ENCODE measurements around the gene MSX2.
A peak's percentile ranks its signal among the peaks of the same experiment; 100 is the strongest.
"Not testable (repeated sequence)": the region's sequence is repeated elsewhere in the genome, so short reads cannot be mapped to it uniquely, and the experiment has no call there.

MSX2 gene

DNA sequence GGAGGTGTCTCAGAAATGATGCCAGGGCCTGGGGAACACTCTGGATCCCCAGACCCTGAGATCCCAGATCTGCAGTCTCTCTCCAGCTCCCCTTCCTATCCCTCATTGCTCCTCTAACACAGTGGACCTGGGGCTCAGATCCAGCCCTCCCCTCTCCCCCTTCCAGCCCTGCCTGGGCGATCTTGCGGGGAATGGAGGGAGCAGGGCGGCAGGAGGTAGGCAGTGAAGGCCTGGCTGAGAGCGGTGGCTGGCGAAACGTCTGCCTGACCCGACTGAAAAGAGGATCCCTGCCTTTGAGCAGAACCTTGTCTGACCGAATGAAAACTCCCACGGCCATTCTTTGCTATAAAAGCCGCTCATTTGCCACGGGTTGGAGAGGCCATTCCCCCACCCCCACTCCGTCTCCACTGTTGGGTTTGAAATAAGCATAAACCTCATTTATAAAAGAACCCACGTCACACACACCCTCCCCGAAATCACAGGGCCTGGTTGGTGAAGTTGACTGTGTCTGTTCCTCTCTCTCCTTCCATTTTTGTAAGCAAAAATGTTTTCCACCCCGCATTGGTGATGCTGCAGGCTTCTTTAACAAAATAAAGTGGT is 8.8 kb downstream of the MSX2 start:
- no peak for DNase-seq (ENCODE audit: low spot score)

DNA sequence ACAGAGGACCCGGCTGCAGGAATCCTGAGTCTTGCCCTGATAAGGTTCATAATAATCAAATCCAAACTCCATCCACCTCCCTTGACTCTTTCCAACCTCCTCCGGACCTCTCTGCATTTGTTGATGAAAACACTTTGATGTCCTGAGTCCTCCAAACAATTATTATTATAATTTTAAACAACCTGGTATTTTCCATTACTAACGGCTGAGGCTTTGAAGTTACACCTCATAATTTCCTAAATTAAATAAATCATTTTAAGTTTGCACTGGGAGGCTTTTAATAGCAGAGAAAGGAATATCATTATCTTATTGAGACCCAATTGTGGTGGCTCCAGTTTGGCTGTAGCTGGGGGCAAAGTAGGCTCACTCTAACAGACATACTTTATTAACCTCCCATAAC is 9.5 kb downstream of the MSX2 start:
- DNase-seq (ENCODE audit: low spot score) = no peak

DNA sequence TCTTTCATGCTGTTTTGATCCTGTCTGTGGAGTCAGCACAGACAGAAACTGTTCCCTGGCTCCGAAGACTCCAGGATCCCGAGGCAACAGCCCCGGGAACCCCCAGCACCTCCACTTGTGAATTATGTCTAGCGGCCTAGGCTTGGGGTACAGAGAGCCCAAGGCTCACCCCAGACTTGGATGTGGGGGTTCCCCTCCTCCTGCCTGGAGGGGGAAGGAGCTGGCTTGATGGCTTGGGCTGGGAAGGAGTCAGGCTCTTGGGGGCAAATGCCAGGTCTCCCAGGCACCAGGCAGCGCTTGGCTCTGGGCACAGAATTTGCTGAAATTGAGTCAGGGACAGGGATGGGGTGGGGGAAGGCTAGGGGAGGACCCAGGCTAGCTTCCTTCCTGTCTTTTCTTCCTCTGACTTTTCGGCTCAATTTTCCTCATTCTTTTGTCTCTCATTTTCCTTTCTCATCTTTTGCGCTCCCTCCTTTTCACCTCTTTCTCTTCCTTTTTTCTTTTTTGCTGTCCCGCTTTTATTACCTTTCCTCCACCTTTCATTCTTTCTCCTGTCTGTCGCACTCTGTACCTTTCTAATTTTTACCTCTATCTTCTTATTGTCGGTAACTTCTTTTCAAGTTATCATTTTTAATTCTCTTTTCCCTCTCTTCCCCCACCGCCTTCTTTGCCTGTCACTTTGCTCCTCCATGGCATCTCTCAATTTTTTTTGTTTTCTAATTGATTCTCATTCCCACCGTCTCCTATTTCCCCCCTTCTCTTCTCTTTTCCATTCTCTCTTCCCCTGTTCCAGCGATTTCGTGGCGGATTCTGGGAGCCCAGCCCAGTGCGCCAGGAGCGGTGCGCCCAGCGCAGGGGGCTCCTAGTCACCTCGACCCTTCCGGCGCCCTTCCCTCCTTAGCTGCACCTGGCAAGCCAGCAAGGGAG is 10.5 kb downstream of the MSX2 start:
- no peak for DNase-seq (ENCODE audit: low spot score)

DNA sequence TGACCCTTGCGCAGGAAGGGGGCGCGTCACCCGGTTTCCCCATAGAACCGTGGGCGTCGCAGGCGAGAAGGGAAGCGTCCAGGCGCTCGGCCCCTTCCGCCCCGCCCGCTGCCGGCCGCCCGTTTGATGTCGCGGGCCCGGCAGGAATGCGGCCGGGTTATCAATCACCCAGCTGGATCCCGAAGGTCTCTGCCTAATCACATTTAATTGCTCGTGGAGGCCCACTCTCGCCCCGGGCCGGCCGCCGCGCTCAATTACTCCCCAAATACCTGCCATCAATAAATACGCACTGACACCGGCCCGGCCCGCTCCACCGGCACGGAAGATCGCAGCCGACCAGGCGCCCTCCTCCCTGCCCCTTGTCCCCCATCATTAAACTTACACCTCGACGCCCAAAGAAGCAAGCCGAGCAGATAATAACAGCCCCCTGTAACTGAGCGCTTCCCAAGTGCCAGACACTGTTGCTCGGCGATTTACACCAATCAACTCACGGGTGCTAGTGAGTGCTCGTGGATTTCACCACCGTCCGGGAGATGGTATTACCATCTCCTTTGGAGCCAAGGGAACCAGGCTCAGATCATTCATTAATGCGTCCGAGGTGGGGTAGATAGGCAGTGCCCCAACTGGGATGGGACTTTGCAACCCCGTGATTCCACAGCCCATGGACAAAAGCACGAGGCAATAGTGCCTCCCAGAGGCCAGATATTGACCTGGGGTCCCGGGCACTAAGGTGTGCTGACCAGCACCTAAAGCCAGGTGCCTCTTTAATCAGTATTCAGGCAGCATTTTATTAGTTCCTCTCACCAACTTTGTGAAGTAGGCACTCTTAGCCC is 11.3 kb downstream of the MSX2 start:
- peak; percentile 36 for DNase-seq (ENCODE audit: low spot score)

DNA sequence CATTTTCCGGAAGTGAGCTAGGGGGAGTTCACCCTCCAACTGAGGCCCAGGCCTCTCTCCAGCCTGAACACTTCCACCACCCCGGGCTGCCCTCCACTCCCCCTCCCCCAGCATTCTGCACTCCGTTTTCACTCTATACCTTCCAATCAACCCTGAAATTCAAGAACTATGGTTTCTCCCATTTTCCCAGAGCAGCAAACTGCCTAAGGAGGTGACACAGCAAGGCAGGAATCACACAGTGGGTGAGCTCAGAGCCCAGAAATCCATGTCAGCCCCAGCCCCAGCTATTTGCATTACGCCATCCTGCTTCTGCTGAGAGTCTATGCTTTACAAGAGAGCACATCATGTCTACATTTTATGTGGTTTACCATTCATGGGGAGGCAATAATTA is 11.9 kb downstream of the MSX2 start:
- no peak for DNase-seq (ENCODE audit: low spot score)

DNA sequence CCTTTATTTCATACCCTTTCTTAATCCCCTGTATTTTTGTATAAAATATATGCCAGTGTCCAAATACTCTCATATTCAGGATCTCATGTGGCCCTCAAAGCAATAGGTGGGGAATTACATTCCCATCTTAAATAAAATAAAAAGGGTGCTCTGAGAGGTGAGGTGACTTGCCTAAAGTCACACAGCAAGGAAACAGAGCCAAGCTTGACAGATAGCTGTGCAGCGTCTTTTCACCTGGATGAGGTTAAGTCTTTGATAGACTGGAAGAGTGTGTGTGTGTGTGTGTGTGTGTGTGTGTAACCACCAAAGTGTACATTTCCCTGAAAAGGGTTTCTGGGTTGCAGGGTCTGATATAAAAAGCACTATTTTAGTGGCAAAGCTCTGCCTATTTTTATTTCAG is 12.4 kb downstream of the MSX2 start:
- DNase-seq (ENCODE audit: low spot score) = no peak

DNA sequence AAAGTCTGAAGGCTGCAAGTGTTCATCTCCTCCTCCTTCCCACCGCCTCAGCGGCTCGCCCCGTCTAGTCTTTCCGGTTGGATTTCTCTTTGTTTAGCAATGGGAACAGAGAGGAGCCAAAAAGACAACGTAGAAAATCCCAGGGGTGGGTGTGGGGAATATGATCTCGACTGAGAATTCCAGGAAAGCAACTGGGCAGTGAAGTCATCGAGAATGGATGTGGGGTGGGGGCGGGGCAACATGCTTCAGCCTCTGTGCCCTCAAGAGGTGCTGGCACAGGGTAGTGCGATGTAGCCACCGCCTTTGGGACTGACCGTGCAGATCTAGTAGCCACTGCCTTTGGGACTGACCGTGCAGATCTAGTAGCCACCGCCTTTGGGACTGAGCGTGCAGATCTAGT is 12.9 kb downstream of the MSX2 start:
- DNase-seq (ENCODE audit: low spot score) = no peak

DNA sequence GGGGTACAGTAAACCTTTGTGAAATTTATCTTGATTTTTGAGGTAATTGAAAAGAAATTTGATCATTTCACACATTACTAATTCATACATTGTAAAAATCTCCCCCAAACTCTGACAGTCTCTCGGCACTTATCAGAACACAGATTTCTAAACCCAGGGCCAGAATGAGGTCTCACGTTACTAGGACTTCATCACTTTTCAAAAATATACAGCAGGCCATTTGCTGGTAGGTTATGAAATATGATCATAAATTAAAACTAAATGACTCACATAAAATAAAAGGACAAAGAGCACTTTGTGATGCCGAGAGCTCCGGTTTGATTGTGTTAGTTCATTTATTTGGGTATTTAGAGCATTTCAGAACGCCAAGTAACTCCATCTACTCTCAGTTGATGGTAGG is 17.0 kb downstream of the MSX2 start:
- no peak for DNase-seq (ENCODE audit: low spot score)

DNA sequence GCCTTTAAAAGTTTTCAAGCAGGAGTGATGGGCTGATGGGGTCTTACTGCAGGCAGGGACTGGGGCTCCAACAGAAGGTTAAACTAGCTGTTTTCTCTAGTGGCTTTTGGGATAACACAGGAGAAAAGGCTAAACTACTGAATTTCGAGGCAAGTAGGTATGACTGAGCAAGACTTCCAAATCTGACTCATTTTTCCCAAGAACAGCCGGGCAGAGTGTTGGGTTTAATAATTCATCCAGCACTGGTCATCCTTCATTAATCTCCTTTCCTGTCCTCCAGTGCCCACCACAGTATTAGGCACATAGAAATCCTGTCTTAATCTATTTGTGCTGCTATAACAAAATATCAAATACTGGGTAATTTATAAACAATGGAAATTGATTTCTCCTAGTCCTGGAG is 20.5 kb downstream of the MSX2 start:
- no peak for DNase-seq (ENCODE audit: low spot score)

DNA sequence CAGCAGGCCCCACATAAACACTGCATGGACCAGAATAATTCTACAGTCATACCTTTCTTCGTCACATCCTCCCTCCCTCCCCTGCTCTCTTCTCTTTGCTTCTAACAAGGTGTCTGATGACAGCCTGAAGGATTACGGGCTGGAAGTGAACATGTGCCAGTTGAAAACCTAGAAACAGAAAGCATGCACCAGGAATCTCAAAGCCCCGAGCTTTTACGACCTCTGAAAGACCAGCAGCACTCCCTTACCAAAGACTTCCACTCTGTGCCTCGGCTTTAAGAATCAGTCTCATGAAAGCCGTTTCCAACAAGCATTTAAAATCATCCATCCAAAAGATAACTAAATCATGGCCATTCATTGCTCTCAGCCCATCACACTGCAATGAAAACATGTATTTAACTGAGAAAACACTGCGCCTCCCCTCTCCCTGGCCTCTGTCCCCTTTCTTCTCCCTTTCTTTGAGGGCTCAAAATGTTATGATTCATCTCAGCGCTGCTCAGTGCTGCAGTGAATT is 21.3 kb downstream of the MSX2 start:
- no peak for DNase-seq (ENCODE audit: low spot score)

DNA sequence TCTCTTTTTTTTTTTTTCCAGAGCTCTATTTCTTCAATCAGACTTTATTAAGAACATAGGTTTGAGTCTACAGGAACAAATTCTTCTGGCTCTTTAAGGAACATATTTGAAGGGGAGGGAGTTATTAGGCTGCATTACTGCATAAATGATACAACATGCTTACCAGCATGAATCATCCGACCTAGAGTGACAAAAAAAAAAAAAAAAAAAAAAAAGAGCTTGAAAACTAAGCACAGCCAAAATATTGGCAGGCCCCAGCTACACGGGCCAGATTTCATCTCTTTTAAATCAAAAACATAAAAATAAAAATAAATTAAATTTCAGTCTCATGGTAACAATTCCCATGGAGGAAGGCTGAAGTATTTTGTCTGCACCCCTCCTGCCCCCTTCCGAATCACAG is 26.3 kb downstream of the MSX2 start:
- DNase-seq (ENCODE audit: low spot score) = no peak

DNA sequence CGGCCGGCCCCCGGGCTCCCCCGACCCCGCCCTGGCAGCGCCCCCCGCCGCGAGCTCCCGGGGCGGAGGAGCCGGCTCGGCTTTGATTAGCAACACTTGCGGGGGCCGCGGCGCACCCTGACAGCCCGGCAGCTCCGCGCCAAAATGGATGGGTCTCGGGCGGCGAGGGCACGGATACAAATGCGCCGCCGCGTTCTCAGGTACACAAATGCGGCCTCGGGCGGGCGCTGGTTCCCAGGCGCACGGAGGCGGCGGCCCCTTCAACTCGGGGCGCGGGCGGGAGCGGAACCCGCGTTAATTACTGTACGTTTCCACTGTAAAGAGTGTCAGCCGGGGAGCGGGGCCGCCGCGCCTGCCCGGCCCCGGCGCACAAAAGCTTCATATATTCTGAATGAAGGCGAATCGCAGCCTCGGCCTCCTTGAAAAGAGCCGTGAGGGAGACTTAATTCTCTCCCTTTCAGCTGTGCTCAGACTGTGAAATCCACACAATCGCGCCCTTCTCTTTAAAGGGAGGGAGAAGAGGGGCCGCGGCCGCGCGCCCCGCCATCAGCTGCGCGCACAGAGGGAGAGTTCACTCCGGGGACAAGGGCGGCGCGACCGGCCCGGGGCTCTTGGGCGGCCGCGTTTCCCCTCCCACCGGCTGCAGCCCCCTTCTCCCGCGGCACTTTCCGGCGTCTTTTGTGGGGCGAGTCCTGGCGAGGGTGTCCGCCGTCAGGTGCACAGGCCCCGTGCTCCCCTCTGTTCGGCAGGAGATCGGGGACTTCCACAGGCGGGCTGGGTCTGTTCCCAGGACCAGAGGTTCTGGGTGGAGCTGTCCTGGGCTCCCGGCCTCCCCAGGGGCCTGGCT is 27.0 kb downstream of the MSX2 start:
- DNase-seq (ENCODE audit: low spot score) = no peak

DNA sequence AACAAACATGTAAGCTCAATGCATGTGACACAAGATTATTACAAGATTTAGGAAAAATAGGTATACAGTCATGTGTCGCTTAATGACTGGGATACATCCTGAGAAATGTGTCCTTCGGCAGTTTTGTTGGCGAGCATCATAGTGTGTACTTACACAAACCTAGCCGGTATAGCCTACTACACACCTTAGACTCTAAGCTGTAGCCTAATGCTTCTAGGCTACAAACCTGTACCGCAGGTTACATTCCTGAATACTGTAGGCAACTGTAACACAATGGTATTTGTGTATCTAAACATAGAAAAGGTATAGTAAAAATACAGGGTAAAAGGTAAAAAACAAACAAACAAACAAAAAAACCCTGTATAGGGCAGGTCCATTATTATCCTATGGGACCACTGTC is 27.7 kb downstream of the MSX2 start:
- no peak for DNase-seq (ENCODE audit: low spot score)

DNA sequence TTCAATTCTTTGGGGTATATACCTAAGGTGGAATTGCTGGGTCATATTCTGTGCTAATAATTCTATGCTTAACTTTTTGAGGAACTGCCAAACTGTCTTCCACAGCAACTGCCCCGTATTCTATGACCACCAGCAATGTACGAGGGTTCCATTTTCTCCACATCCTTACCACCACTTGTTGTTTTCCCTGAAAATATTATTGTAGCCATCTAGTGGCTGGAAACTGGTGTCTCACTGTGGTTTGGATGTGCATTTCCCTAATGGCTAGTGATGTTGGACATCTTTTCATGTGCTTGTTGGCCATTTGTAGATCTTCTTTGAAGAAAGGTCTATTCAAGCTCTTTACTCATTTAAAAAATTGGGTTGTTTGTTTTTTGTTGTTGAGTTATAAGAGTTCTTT is 30.7 kb downstream of the MSX2 start:
- no peak for DNase-seq (ENCODE audit: low spot score)

DNA sequence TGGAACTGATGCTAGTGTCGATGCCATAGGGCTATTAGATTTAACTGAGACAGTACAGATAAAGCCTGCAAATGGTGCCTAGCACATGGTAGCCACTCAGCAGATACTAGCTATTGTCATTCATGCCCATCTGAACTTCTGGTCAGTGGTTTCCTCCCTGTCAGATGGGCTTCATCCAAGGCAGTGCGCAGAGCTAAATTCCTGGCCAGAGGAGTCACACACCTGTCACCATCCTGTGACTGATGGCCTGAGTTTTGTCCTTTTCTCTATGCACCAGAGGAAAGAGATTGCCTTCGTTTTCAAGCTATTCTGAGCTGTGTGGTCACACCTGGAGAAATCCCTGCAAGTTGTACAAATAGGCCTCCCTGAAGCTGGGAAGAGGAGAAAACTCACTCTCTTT is 34.7 kb downstream of the MSX2 start:
- no peak for DNase-seq (ENCODE audit: low spot score)

DNA sequence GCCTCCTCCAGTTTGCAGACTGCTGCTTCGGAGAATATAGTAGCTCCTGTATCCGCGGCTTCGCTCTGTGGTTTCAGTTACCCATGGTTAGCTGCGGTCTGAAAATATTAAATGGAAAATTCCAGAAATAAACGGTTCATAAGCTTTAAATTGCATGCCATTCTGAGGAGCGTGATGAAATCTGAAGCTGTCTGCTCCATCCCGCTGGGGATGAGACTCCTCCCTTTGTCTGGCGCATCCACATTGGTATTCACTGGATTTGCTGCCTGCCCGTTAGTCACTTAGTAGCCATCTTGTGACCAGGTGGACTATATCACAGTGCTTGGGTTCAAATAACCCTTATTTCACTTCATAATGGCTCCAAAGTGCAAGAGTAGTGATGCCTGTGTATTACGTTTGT is 36.3 kb downstream of the MSX2 start:
- no peak for DNase-seq (ENCODE audit: low spot score)

DNA sequence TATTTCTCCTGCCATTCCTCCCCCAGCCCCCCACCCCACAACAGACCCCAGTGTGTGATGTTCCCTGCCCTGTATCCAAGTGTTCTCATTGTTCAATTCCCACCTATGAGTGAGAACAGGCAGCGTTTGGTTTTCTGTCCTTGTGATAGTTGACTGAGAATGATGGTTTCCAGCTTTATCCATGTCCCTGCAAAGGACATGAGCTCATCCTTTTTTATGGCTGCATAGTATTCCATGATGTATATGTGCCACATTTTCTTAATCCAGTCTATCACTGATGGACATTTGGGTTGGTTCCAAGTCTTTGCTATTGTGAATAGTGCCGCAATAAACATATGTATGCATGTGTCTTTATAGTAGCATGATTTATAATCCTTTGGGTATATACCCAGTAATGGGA is 37.0 kb downstream of the MSX2 start:
- not testable (repeated sequence) for DNase-seq (ENCODE audit: low spot score)

DNA sequence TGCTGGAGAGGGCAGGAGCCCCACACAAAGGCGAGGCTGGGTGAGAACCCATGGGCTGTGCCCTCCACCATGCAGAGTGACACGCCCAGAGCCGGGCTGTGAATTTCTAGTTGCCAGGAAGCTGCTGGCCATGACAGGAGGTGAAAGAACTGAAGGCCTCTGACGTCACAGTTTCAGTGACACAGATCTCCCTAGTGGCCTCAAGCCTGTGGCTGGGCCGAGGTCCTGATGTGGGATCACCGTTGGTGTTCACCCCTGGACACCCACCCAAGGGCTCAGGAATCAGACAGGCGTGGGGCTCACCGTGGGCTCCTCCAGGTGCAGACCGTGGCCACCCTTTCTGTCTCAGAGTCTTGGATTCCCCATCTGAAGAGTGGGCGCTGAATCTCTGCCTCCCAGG is 39.9 kb downstream of the MSX2 start:
- no peak for DNase-seq (ENCODE audit: low spot score)

DNA sequence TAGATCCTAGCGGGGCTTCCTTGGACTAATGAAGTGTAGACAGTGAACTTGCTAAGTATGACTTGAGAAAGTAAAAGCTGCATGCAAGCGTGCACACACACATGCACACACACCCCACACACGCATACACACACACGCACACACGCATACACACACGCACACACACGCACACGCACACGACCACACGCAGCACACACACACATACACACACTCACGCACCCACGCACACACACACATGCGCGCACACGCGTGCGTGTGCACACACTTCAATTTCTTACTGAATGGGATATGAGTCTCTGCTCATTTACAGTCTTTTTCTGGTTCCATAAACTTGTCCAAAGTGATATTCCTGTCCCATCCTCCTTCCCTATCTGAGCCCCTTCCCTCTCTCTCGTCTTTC is 41.2 kb downstream of the MSX2 start:
- DNase-seq (ENCODE audit: low spot score) = no peak

DNA sequence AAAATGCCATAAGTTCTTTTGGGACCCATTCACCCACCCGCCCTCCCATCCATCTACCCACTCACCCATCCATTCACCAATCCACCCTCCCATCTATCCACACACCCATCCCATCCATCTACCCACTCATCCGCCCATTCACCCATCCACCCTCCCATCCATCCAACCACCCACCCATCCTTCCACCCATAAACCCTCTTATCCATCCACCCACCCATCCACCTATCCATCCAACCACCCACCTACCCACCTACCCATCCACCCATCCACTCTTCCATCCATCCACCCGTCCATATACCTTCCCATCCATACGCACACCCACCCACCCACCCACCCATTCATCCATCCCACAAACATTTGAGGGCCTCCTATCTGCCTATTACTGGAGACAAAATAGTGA is 43.3 kb downstream of the MSX2 start:
- no peak for DNase-seq (ENCODE audit: low spot score)

DNA sequence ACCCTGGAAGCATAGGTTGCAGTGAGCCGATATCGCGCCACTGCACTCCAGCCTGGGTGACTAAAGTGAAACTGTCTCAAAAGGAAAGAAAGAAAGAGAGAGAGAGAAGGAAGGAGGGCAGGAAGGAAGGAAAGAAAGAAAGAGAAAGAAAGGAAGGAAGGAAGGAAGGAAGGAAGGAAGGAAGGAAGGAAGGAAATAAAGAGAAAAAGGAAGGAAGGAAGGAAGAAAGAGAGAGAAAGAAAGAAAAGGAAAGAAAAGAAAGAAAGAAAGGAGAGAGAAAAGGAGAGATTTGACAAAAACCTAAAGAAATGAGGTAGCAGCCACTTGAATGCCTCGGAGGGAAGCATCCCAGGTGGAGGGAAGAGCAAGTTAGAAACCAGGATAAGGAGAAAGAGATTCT is 44.6 kb downstream of the MSX2 start:
- no peak for DNase-seq (ENCODE audit: low spot score)

DNA sequence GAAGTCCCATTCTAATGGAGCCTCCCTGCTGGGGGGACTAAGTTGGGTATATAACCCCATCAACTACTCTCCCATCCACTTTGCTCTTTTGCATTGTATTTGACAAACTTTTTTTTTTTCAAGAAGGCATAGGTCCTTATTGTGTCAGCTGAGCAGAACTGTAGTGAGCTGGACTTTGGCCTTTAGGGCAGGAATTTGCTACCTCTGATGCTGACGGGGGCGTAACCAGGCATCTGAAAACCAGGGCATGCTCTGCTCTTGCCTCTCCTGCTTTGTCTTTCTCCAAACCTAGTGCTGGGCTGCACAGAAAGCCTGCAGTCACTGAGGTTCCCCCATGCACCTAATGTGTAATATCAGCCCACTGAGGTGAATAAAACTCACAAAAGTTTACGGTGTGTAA is 49.0 kb downstream of the MSX2 start:
- DNase-seq (ENCODE audit: low spot score) = no peak
